H9 (cell line): ENCODE data around the gene MGAT5. TPM values are rescaled to one million over a fixed set of nuclear protein-coding genes. Genes with fewer than 3 reads are reported as not detected.

ENCODE experiments used
- DNase-seq: peaks from one replicate; pipeline ENCODE4 v3.0.0-alpha.2; 2017
- H2AFZ ChIP-seq: one replicate; pipeline ENCODE4 v1.6.1; 2013; ENCODE audit warnings: mild to moderate bottlenecking, low read length, control low read depth, moderate library complexity
- H2AK5ac ChIP-seq: 2 replicates; pipeline ENCODE4 v1.6.1; 2013; ENCODE audit warnings: low read length, control low read depth, mixed read lengths; ENCODE audit not compliant: insufficient read length
- H2BK120ac ChIP-seq: one replicate; pipeline ENCODE4 v1.6.1; 2013; ENCODE audit warnings: low read depth, mild to moderate bottlenecking, low read length, control low read depth, inconsistent platforms; ENCODE audit not compliant: poor library complexity, severe bottlenecking
- H2BK12ac ChIP-seq: 2 replicates; pipeline ENCODE4 v1.6.1; 2013; ENCODE audit warnings: low read length, control low read depth, mixed read lengths, low read depth; ENCODE audit not compliant: insufficient read length
- H2BK15ac ChIP-seq: 2 replicates; pipeline ENCODE4 v1.6.1; 2013; ENCODE audit warnings: low read depth, low read length, control low read depth
- H2BK20ac ChIP-seq: one replicate; pipeline ENCODE4 v1.6.1; 2013; ENCODE audit warnings: low read depth, mild to moderate bottlenecking, low read length, control low read depth, inconsistent platforms; ENCODE audit not compliant: poor library complexity, severe bottlenecking
- H2BK5ac ChIP-seq: 2 replicates; pipeline ENCODE4 v1.6.1; 2013; ENCODE audit warnings: low read length, control low read depth, mixed read lengths; ENCODE audit not compliant: insufficient read length
- H3K14ac ChIP-seq: 2 replicates; pipeline ENCODE4 v1.6.1; 2013; ENCODE audit warnings: low read length, control low read depth; ENCODE audit not compliant: insufficient read depth
- H3K18ac ChIP-seq: 2 replicates; pipeline ENCODE4 v1.6.1; 2013; ENCODE audit warnings: low read depth, mild to moderate bottlenecking, mixed read lengths, low read length, control low read depth; ENCODE audit not compliant: insufficient read length
- H3K23ac ChIP-seq: 2 replicates; pipeline ENCODE4 v1.6.1; 2013; ENCODE audit warnings: low read length, control low read depth, mixed read lengths, low read depth; ENCODE audit not compliant: insufficient read length
- H3K23me2 ChIP-seq: 2 replicates; pipeline ENCODE4 v1.6.1; 2013; ENCODE audit warnings: low read depth, mild to moderate bottlenecking, mixed read lengths, low read length, control low read depth; ENCODE audit not compliant: insufficient read length, poor library complexity, severe bottlenecking
- H3K27ac ChIP-seq: 2 replicates; pipeline ENCODE4 v1.5.1; 2013; ENCODE audit warnings: low read length, control low read depth, mixed read lengths, low read depth; ENCODE audit not compliant: insufficient read length
- H3K27me3 ChIP-seq: 2 replicates; pipeline ENCODE4 v1.6.1; 2013; ENCODE audit warnings: low read length, control low read depth, inconsistent platforms; ENCODE audit not compliant: insufficient read depth
- H3K4ac ChIP-seq: 2 replicates; pipeline ENCODE4 v1.6.1; 2013; ENCODE audit warnings: low read depth, mild to moderate bottlenecking, control low read depth, inconsistent platforms, low read length, moderate library complexity
- H3K4me1 ChIP-seq: 2 replicates; pipeline ENCODE4 v1.6.1; 2013; ENCODE audit warnings: low read length, control low read depth, inconsistent platforms; ENCODE audit not compliant: insufficient read depth
- H3K4me2 ChIP-seq: 2 replicates; pipeline ENCODE4 v1.6.1; 2013; ENCODE audit warnings: low read length, control low read depth, mixed read lengths; ENCODE audit not compliant: insufficient read length, insufficient read depth
- H3K56ac ChIP-seq: 2 replicates; pipeline ENCODE4 v1.6.1; 2013; ENCODE audit warnings: low read depth, mild to moderate bottlenecking, mixed read lengths, low read length, control low read depth; ENCODE audit not compliant: insufficient read length
- H3K79me1 ChIP-seq: 2 replicates; pipeline ENCODE4 v1.6.1; 2013; ENCODE audit warnings: low read depth, mild to moderate bottlenecking, moderate library complexity, low read length, control low read depth, inconsistent platforms; ENCODE audit not compliant: insufficient read depth, poor library complexity, severe bottlenecking
- H3K79me2 ChIP-seq: 2 replicates; pipeline ENCODE4 v1.6.1; 2013; ENCODE audit warnings: low read length, control low read depth, inconsistent platforms; ENCODE audit not compliant: insufficient read depth
- H3K9ac ChIP-seq: 2 replicates; pipeline ENCODE4 v1.6.1; 2013; ENCODE audit warnings: low read length, control low read depth, mixed read lengths; ENCODE audit not compliant: insufficient read length; ENCODE audit errors: extremely low read depth
- H3K9me3 ChIP-seq: one replicate; pipeline ENCODE4 v1.6.1; 2013; ENCODE audit warnings: low read depth, low read length, inconsistent platforms; ENCODE audit not compliant: control insufficient read depth
- H3T11ph ChIP-seq: one replicate; pipeline ENCODE4 v1.6.1; 2013; ENCODE audit warnings: mild to moderate bottlenecking, low read length, control low read depth, inconsistent platforms
- H4K20me1 ChIP-seq: one replicate; pipeline ENCODE4 v1.6.1; 2013; ENCODE audit not compliant: control insufficient read depth, insufficient read length, insufficient read depth
- H4K5ac ChIP-seq: 2 replicates; pipeline ENCODE4 v1.6.1; 2013; ENCODE audit warnings: low read depth, mild to moderate bottlenecking, mixed read lengths, low read length, control low read depth; ENCODE audit not compliant: insufficient read length
- H4K8ac ChIP-seq: replicated peaks from 2 replicates; pipeline ENCODE4 v1.6.1; 2013; ENCODE audit warnings: low read length, control low read depth, mixed read lengths, low read depth; ENCODE audit not compliant: insufficient read length
- H4K91ac ChIP-seq: 2 replicates; pipeline ENCODE4 v1.6.1; 2013; ENCODE audit warnings: low read depth, mild to moderate bottlenecking, moderate library complexity, mixed read lengths, low read length, control low read depth; ENCODE audit not compliant: insufficient read length
- H3K27ac Mint-ChIP-seq, 3 experiments: 2 replicates in 2 of 3; 3 replicates in 1 of 3; pipeline ENCODE4 v1.8.0; 2020 to 2021; ENCODE audit warnings: mixed read lengths in 3 of 3, mild to moderate bottlenecking in 1 of 3, moderate library complexity in 1 of 3
- H3K27me3 Mint-ChIP-seq: 2 replicates; pipeline ENCODE4 v1.8.0; 2021; ENCODE audit warnings: low read depth, mild to moderate bottlenecking, moderate library complexity, mixed read lengths
- H3K36me3 Mint-ChIP-seq, 3 experiments: 2 replicates in 2 of 3; 3 replicates in 1 of 3; pipeline ENCODE4 v1.8.0; 2020 to 2021; ENCODE audit warnings: low read depth in 3 of 3, mixed read lengths in 3 of 3; ENCODE audit not compliant: insufficient read depth in 1 of 3
- H3K4me1 Mint-ChIP-seq, 2 experiments: 2 replicates each; pipeline ENCODE4 v1.8.0; 2020; ENCODE audit warnings: mixed read lengths in 2 of 2
- H3K4me3 Mint-ChIP-seq, 2 experiments: 2 replicates in 1 of 2; 3 replicates in 1 of 2; pipeline ENCODE4 v1.8.0; 2020 to 2021; ENCODE audit warnings: mild to moderate bottlenecking in 2 of 2, mixed read lengths in 2 of 2, moderate library complexity in 1 of 2
- H3K9me3 Mint-ChIP-seq, 2 experiments: 2 replicates in 1 of 2; 3 replicates in 1 of 2; pipeline ENCODE4 v1.8.0; 2020; ENCODE audit warnings: mild to moderate bottlenecking in 2 of 2, mixed read lengths in 2 of 2, moderate library complexity in 1 of 2
- WGBS: extraction: QIAGEN DNeasy Blood & Tissue Kit; methylation state at CpG from one replicate; pipeline ENCODE4 v1.1.7; 2013; ENCODE audit warnings: missing lambda C conversion rate, low lambda C conversion rate, mixed read lengths; ENCODE audit not compliant: insufficient read length; ENCODE audit errors: extremely low coverage; 5-methylcytosine and 5-hydroxymethylcytosine counted together
- total RNA-seq: library from RNA; stranded (reverse); gene quantifications from 2 replicates; pipeline ENCODE4 v1.2.1, GENCODE V29; 2021
- TF ChIP-seq, protein P1 (sequence below): fragments of 200-600 bp; sonication (generic); conservative IDR thresholded peaks from 3 replicates; pipeline ENCODE4 v1.8.0; 2021; ENCODE audit warnings: antibody characterized with exemption, mild to moderate bottlenecking

Gene MGAT5
- total RNA-seq, 1 experiment from 2014 or later = 25.7 TPM

DNA sequence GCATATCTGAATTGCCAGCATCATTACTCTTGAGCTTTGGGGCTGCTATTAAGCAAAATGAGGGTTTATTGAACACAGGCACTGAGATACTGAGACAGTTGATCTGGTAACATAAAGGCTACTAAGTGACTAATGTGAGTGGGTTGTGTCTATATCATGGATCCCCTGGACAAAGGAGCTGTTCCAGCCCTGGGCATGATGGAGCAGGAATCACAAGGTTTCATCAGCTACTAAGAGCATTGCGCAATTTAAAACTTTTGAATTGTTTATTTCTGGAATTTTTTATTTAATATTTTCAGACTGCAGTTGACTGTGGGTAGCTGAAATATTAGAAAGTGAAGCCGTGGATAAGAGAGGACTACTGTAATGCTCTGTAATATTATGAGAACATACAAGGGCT is 73.5 kb downstream of the MGAT5 start:
- no CpG with 5 or more reads among the region's 2 CpGs for WGBS
- Histone ChIP-seq H4K5ac (no peak overlapping the region), H2AFZ (no peak overlapping the region), H4K8ac (no peak overlapping the region), H3K79me1 (no peaks in the 10 kb centered on the region), H3K56ac (no peak overlapping the region), H3K9ac (no peak overlapping the region), H3K23me2 (no peaks in the 10 kb centered on the region), H2BK12ac (no peak overlapping the region), H3K27ac (no peak overlapping the region), H2BK15ac (no peak overlapping the region), H3K4me1 (no peaks in the 10 kb centered on the region), H2BK120ac (no peak overlapping the region), H2BK5ac (no peak overlapping the region), H3K27me3 (no peaks in the 10 kb centered on the region), H3K4ac (no peak overlapping the region), H3T11ph (no peak overlapping the region), H3K4me2 (no peak overlapping the region), H2BK20ac (no peak overlapping the region), H3K9me3 (no peaks in the 10 kb centered on the region), H3K23ac (no peak overlapping the region), H4K20me1 (no peaks in the 10 kb centered on the region), H3K14ac (no peak overlapping the region), H3K79me2 (no peaks in the 10 kb centered on the region; the same call in 1 of the 2 replicates), H2AK5ac (no peak overlapping the region), H3K18ac (no peak overlapping the region), H4K91ac (no peak overlapping the region)
- H3K4me3 Mint-ChIP-seq = no peak overlapping the region
- H3K27me3 Mint-ChIP-seq = no peaks in the 10 kb centered on the region
- H3K27ac Mint-ChIP-seq = no peak overlapping the region; a peak in 1 of 7 replicates
- DNase-seq = no peak
- TF ChIP-seq, protein P1, sequence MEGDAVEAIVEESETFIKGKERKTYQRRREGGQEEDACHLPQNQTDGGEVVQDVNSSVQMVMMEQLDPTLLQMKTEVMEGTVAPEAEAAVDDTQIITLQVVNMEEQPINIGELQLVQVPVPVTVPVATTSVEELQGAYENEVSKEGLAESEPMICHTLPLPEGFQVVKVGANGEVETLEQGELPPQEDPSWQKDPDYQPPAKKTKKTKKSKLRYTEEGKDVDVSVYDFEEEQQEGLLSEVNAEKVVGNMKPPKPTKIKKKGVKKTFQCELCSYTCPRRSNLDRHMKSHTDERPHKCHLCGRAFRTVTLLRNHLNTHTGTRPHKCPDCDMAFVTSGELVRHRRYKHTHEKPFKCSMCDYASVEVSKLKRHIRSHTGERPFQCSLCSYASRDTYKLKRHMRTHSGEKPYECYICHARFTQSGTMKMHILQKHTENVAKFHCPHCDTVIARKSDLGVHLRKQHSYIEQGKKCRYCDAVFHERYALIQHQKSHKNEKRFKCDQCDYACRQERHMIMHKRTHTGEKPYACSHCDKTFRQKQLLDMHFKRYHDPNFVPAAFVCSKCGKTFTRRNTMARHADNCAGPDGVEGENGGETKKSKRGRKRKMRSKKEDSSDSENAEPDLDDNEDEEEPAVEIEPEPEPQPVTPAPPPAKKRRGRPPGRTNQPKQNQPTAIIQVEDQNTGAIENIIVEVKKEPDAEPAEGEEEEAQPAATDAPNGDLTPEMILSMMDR = no peak
- H3K36me3 Mint-ChIP-seq = peaks cover 9 to 10% (median 9%) of the 10 kb centered on the region in 3 experiments
- H3K9me3 Mint-ChIP-seq = peaks cover 6 to 7% of the 10 kb centered on the region in 2 experiments; a peak in 3 of 5 replicates
- no peaks in the 10 kb centered on the region for H3K4me1 Mint-ChIP-seq
